Psoas muscle (tissue), 8 donors: Measurements from ENCODE around the gene ENPP7. TPM values are rescaled to one million over a fixed set of nuclear protein-coding genes. Genes with fewer than 3 reads are reported as not detected.

ENCODE experiments used
- ATAC-seq, 4 donors: fragments of 200-7000 bp; cut with Tn5 transposase; one replicate each; pipeline ENCODE4 v1.9.1; 2020; ENCODE audit warnings: moderate library complexity in 3 of 4, mild to moderate bottlenecking in 2 of 4
- DNase-seq, 2 donors: peaks; one replicate each; pipeline ENCODE4 v3.0.0-alpha.2; 2020
- H3K27ac ChIP-seq: fragments of 200-600 bp; one replicate; pipeline ENCODE4 v1.8.0; 2022
- H3K27me3 ChIP-seq, 3 donors: fragments of 200-600 bp in 1 of 3; one replicate each; pipeline versions ENCODE4 v1.6.1 to v1.8.0; 2013 to 2022; ENCODE audit warnings: low read length in 2 of 3, mild to moderate bottlenecking in 2 of 3, moderate library complexity in 1 of 3; ENCODE audit not compliant: insufficient read depth in 3 of 3
- H3K36me3 ChIP-seq, 2 donors: fragments of 200-600 bp in 1 of 2; one replicate each; pipeline versions ENCODE4 v1.6.1 to v1.8.0; 2013 to 2022; ENCODE audit warnings: low read depth in 1 of 2, mild to moderate bottlenecking in 1 of 2, moderate library complexity in 1 of 2; ENCODE audit not compliant: insufficient read depth in 1 of 2
- H3K4me1 ChIP-seq: fragments of 200-600 bp; one replicate; pipeline ENCODE4 v1.8.0; 2022
- H3K4me3 ChIP-seq: fragments of 200-600 bp; one replicate; pipeline ENCODE4 v1.8.0; 2022; ENCODE audit warnings: mild to moderate bottlenecking
- H3K9me3 ChIP-seq: fragments of 200-600 bp; one replicate; pipeline ENCODE4 v1.8.0; 2022
- WGBS, 3 donors: extraction: QIAGEN DNeasy Blood & Tissue Kit; methylation state at CpG; one replicate each; pipeline versions ENCODE4 v1.1.6 to v1.1.7; 2013; 5-methylcytosine and 5-hydroxymethylcytosine counted together
- intact Hi-C, 2 donors: fragments of 100-400 bp; cut with DNase I; formaldehyde crosslinking; loops; one replicate each; pipeline versions ENCODE4 v1.11.0 to v1.14.2; 2022
- polyA plus RNA-seq, 3 donors: library from polyadenylated mRNA; stranded (reverse); fragments of 200-250 nt; gene quantifications; one replicate each; pipeline ENCODE4 v1.2.3, GENCODE V29; 2013
- total RNA-seq, 4 donors: library from RNA; stranded (reverse); fragmentation: NEBNext Ultra II Directional in 2 of 4; extraction: Animal tissue kit (Norgen Biotek cat#: 25700) in 2 of 4; gene quantifications; one replicate each; pipeline versions ENCODE4 v1.2.1 to v1.2.4, GENCODE V29; 2021 to 2023
- TF ChIP-seq, protein P1 (sequence below): fragments of 200-600 bp; IDR thresholded peaks from one replicate; pipeline ENCODE4 v1.8.0; 2022; ENCODE audit warnings: antibody characterized with exemption
- donor health status: healthy with polysubstance abuse.
- donor health status: DM: no; HTN: no; CAD: no; lungs with moderate emphysema.
- donor health status: Bipolar disorder and iron deficiency.
- donor health status: healthy.
- donor health status: DM: yes; HTN: yes; CAD: no.
- donor health status: DM: no; HTN: no; CAD: no.
- donor health status: DM: no; HTN: no; CAD: no.
- donor health status: DM: yes; HTN: yes; CAD: no.

ENPP7 gene
- total and polyA plus RNA-seq, 7 donors = 0.04 to 0.10 TPM; not detected in 5

DNA sequence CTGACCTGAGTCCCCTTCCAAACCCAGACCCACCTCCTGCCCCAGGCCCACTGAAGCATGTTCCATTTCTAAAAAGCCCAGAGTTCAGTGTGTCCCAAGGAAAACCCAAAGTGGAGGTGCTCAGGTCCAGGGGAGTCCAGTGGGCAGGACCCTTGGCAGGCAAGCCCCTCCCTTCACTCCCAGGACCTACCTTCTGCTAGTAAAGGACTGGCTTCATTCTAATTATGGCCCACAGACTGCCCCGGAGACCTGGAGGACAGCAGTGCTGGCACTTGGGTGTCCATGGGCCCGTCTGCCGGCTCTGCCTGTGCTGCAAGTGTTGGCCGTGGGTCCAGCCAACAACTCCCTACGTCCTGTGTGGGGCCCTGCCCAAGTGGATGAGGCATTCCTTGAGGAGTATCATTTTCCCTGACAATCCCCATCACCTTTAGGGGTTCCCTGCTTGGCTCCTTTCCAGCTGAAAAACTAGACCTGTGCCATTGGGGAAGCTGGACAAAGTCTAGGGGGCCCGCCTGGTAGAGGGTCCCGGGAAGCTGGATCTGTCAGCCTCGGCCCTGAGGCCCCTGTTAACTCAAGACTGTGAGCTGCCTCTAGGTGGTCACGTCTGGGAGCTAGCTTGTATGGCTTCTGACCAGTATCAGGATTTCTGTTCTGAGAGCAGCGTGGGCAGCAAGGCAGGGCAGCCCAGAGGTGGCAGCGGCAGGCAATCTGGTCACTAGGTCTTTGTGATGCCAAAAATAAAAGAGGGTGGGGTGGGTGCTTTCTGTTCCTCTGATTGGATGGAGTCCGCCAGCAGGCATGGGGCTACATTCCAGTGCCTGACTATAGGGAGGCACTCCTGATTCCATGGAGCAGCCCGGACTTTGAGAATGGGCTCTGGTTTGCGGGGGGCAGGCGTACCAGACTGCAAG, 55.4 kb downstream of the ENPP7 start:
- H3K27me3 ChIP-seq = peaks cover 0 to 89% (median 23%) of the 10 kb centered on the region in 3 donors
- TF ChIP-seq, protein P1, sequence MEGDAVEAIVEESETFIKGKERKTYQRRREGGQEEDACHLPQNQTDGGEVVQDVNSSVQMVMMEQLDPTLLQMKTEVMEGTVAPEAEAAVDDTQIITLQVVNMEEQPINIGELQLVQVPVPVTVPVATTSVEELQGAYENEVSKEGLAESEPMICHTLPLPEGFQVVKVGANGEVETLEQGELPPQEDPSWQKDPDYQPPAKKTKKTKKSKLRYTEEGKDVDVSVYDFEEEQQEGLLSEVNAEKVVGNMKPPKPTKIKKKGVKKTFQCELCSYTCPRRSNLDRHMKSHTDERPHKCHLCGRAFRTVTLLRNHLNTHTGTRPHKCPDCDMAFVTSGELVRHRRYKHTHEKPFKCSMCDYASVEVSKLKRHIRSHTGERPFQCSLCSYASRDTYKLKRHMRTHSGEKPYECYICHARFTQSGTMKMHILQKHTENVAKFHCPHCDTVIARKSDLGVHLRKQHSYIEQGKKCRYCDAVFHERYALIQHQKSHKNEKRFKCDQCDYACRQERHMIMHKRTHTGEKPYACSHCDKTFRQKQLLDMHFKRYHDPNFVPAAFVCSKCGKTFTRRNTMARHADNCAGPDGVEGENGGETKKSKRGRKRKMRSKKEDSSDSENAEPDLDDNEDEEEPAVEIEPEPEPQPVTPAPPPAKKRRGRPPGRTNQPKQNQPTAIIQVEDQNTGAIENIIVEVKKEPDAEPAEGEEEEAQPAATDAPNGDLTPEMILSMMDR = no peak
- H3K4me1 ChIP-seq = no peaks in the 10 kb centered on the region
- no peak overlapping the region for H3K4me3 ChIP-seq
- no peaks in the 10 kb centered on the region for H3K9me3 ChIP-seq
- no peak overlapping the region for H3K27ac ChIP-seq
- intact Hi-C loops = loop anchor here in 1 of 2 donors (5.0 to 10.0 kb wide), 2 partner anchors 129 to 206 kb away; no protein-coding TSS in a partner anchor
- ATAC-seq (no peak), DNase-seq (no peak)
- WGBS, 3 donors = 85 to 95% (median 88%) methylated on average over 13 to 15 of the region's 15 CpGs
- H3K36me3 ChIP-seq = no peaks in the 10 kb centered on the region

DNA sequence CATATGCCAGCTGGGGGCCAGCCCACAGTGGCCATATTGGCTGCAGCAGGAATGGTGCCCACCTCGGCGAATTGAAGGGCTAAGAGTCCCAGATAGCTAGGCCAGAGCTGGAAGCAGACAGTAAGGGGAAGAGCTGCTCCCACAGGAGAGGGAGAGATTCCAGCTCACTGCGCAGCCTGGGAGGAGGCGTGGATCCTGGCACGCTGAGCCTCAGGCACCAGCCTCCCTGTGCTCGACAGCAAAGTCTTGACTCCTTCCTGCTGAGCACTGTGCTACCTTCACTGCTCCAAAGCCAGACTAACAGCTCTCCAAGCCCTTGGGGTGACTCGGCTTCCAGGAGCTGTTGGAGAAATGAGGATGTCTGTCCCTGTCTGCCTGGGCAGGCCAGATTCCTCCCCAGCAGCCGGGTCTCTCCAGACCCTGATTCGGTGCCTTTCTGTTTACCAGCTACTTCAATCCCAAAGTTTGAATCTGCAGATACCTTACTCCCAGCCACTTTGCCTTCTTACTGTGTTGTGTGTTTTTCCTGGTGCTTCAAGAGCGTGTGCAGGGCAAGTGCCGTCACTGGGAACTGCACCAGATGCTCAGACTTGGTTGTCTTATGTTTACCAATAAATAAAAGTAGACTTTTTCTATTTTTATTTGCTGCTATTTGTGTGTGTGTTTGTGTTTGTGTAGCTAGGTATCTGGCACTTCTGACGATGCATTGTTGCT, 56.3 kb downstream of the ENPP7 start:
- no peak for DNase-seq
- intact Hi-C loops = loop anchor here in 1 of 2 donors (5.0 to 10.0 kb wide), 2 partner anchors 128 to 205 kb away; no protein-coding TSS in a partner anchor
- 84 to 86% (median 85%) methylated on average over 9 to 12 of the region's 12 CpGs for WGBS, 3 donors

DNA sequence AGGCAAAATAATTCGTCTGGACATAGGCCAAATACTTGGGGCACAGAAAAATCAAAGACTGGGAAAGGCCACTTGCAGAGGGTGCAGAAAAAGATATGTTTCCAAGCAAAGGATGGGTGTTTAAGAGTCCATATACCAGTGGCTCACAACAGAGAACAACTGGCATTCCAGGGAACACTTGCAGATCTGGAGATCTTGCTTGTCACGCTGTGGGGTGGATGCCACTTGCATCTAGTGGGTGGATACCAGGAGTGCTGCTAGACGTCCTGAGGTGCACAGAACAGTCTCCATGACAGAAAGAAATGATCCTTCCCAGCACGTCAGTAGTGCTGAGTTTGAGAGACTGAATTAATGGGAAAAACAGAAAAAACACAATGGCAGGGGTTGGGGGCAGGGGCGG, 57.7 kb downstream of the ENPP7 start:
- Histone ChIP-seq H3K9me3 (no peaks in the 10 kb centered on the region), H3K4me1 (peaks cover 7% of the 10 kb centered on the region), H3K27ac (no peak overlapping the region), H3K27me3 (peaks cover 0 to 91% (median 37%) of the 10 kb centered on the region in 3 donors), H3K36me3 (no peaks in the 10 kb centered on the region), H3K4me3 (no peak overlapping the region)
- 78 to 89% (median 80%) methylated on average over 5 of the region's 5 CpGs for WGBS, 3 donors
- TF ChIP-seq, protein P1 = no peak
- DNase-seq (no peak), ATAC-seq (no peak)
- intact Hi-C loops = loop anchor here in 1 of 2 donors (5.0 to 10.0 kb wide), 2 partner anchors 126 to 204 kb away; no protein-coding TSS in a partner anchor

More for the DNA sequence above, 56.3 kb downstream of the ENPP7 start:
- TF ChIP-seq, protein P1 = no peak
- no peak overlapping the region for H3K4me3 ChIP-seq
- H3K36me3 ChIP-seq = no peaks in the 10 kb centered on the region
- no peaks in the 10 kb centered on the region for H3K9me3 ChIP-seq
- peaks cover 0 to 89% (median 31%) of the 10 kb centered on the region in 3 donors for H3K27me3 ChIP-seq
- no peak for ATAC-seq
- H3K4me1 ChIP-seq = no peaks in the 10 kb centered on the region
- no peak overlapping the region for H3K27ac ChIP-seq

DNA sequence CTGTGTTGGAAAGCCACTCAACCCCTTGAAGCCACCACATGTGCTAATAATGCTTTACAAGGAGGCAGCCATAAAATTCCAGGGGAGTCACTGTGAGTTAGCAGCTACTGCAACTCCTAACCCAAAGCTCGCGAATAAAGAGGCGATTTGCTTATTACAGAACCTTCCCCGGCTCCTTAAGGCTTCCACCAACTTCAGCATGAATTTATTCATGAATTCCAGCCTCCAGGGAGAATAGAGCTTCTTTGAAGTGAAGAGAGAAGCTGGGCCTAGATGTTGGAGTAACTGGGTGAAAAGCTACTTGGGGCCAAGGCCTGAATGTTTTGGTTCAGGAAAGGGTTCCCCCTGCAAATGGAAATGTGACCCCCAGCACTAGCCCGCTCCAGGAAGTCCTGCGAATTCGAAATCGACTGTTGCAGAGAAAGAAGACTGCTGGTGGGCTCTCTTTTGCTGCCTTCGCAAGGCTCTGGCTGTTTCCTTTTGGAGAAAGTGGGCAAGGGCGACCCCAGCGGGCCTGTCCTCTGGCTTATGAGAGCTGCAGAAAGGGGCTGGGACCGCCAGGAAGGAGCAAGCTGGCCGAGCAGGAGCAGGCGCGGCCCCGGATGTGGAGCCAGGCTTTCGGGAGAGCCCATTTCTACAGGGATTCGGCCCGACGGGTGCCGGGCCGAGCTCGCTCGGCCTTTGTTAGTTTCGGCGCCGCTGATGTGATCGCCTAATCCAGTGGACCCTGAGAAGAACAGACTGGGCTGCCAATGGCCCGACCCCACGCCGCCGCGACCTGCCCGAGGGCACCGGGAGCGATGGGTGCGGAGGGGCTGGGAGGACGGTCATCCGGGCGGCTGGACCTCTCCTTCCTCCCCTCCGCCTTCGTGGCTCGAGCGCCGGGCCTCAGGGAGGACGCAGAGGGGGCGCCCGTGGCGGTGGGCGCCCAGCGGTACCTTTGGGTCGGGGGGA, 58.5 kb downstream of the ENPP7 start:
- Histone ChIP-seq H3K27me3 (peaks cover 0 to 88% (median 38%) of the 10 kb centered on the region in 3 donors), H3K4me1 (peaks cover 9% of the 10 kb centered on the region), H3K9me3 (no peaks in the 10 kb centered on the region), H3K4me3 (no peak overlapping the region), H3K27ac (no peak overlapping the region), H3K36me3 (no peaks in the 10 kb centered on the region)
- intact Hi-C loops = loop anchor here in 1 of 2 donors (5.0 to 10.0 kb wide), 2 partner anchors 126 to 203 kb away; no protein-coding TSS in a partner anchor
- ATAC-seq (peak; percentile 9 to 17 (median 10)), DNase-seq (no peak)
- TF ChIP-seq, protein P1 = no peak
- WGBS, 3 donors = 33 to 42% (median 33%) methylated on average over 34 to 52 of the region's 52 CpGs
